Activated T-cell treated with anti-CD3 and anti-CD28 coated beads for 48 hours (primary cell): ENCODE data around the gene GPR139.

Experiments
- DNase-seq: peaks from one replicate; pipeline ENCODE4 v3.0.0-alpha.2; 2020; ENCODE audit warnings: low read depth

Gene GPR139

GRCh38 chr16:20073203-20074098, at the start of gene GPR139:
GPR139 (minus strand) TSS chr16:20073890; CDS start chr16:20073616, 274 bp downstream.
- no peak for DNase-seq

GRCh38 chr16:20122011-20122410, 48.3 kb upstream of the GPR139 start:
- no peak for DNase-seq

- no peak for DNase-seq
Measured at GRCh38 chr16:20114356-20114755, 40.7 kb upstream of the GPR139 start.

GRCh38 chr16:20111143-20111542, 37.5 kb upstream of the GPR139 start:
- DNase-seq: no peak

GRCh38 chr16:20107083-20107482, 33.4 kb upstream of the GPR139 start:
- DNase-seq: no peak

GRCh38 chr16:20104563-20105183, 31.0 kb upstream of the GPR139 start:
- DNase-seq: no peak

GRCh38 chr16:20102521-20102920, 28.8 kb upstream of the GPR139 start:
- no peak for DNase-seq

GRCh38 chr16:20102021-20102420, 28.3 kb upstream of the GPR139 start:
- DNase-seq: no peak

- DNase-seq: no peak
Measured at GRCh38 chr16:20099375-20099774, 25.7 kb upstream of the GPR139 start.

- DNase-seq: no peak
Measured at GRCh38 chr16:20094157-20094556, 20.5 kb upstream of the GPR139 start.

- DNase-seq: no peak
Measured at GRCh38 chr16:20089246-20089965, 15.7 kb upstream of the GPR139 start.

GRCh38 chr16:20084624-20085226, 11.0 kb upstream of the GPR139 start:
- DNase-seq: no peak

- DNase-seq: no peak
Measured at GRCh38 chr16:20079106-20079505, 5.4 kb upstream of the GPR139 start.

- no peak for DNase-seq
Measured at GRCh38 chr16:20075243-20075642, 1.6 kb upstream of the GPR139 start.

GRCh38 chr16:20074099-20074991, 655 bp upstream of the GPR139 start:
- no peak for DNase-seq

- DNase-seq: no peak
Measured at GRCh38 chr16:20072874-20073202, 852 bp downstream of the GPR139 start.

- no peak for DNase-seq
Measured at GRCh38 chr16:20072146-20072873, 1.4 kb downstream of the GPR139 start.

GRCh38 chr16:20064931-20065330, 8.8 kb downstream of the GPR139 start:
- no peak for DNase-seq

- no peak for DNase-seq
Measured at GRCh38 chr16:20064520-20064919, 9.2 kb downstream of the GPR139 start.

- no peak for DNase-seq
Measured at GRCh38 chr16:20061132-20061531, 12.6 kb downstream of the GPR139 start.

- DNase-seq: no peak
Measured at GRCh38 chr16:20056436-20056835, 17.3 kb downstream of the GPR139 start.
